ENCODE measurements around the gene GNE.
"Not testable (repeated sequence)": the region's sequence is repeated elsewhere in the genome, so short reads cannot be mapped to it uniquely, and the experiment has no call there.

Gene GNE

DNA sequence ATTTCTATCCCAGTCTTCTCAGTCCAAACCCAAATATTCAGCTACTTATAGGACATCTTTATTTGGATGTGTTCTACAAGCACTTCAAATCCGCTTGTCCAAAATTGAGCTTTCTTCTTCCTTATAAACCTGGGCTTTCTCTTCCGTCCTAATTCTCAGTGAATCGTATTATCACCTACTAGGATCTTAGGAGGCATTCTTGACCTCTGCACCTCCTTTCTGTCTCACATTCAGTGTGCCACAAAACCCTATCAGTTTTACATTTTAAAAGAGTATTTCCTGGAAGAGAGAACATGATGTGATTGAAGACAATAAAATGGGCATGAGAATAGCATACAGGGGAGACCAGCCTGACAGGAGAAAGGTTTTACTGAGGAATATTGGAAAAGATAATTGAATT, 16.8 kb upstream of the GNE start:
- no peak for ATAC-seq
- TF ChIP-seq, protein P1, sequence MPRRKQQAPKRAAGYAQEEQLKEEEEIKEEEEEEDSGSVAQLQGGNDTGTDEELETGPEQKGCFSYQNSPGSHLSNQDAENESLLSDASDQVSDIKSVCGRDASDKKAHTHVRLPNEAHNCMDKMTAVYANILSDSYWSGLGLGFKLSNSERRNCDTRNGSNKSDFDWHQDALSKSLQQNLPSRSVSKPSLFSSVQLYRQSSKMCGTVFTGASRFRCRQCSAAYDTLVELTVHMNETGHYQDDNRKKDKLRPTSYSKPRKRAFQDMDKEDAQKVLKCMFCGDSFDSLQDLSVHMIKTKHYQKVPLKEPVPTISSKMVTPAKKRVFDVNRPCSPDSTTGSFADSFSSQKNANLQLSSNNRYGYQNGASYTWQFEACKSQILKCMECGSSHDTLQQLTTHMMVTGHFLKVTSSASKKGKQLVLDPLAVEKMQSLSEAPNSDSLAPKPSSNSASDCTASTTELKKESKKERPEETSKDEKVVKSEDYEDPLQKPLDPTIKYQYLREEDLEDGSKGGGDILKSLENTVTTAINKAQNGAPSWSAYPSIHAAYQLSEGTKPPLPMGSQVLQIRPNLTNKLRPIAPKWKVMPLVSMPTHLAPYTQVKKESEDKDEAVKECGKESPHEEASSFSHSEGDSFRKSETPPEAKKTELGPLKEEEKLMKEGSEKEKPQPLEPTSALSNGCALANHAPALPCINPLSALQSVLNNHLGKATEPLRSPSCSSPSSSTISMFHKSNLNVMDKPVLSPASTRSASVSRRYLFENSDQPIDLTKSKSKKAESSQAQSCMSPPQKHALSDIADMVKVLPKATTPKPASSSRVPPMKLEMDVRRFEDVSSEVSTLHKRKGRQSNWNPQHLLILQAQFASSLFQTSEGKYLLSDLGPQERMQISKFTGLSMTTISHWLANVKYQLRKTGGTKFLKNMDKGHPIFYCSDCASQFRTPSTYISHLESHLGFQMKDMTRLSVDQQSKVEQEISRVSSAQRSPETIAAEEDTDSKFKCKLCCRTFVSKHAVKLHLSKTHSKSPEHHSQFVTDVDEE (CRISPR knock-in tag; IDR thresholded peaks at IDR 0.05), result no peak
- no peak for TF ChIP-seq OSR1 (CRISPR knock-in tag; IDR thresholded peaks at IDR 0.05)
- no peak for TF ChIP-seq ZFP30 (CRISPR knock-in tag; IDR thresholded peaks at IDR 0.05)
- no peak for TF ChIP-seq ZC3H10 (CRISPR knock-in tag; IDR thresholded peaks at IDR 0.05)
- TF ChIP-seq TOX (CRISPR knock-in tag; IDR thresholded peaks at IDR 0.05; ENCODE audit: borderline replicate concordance), result no peak
- no peak for TF ChIP-seq ZFP3 (CRISPR knock-in tag; IDR thresholded peaks at IDR 0.05)
- TF ChIP-seq, protein P2, sequence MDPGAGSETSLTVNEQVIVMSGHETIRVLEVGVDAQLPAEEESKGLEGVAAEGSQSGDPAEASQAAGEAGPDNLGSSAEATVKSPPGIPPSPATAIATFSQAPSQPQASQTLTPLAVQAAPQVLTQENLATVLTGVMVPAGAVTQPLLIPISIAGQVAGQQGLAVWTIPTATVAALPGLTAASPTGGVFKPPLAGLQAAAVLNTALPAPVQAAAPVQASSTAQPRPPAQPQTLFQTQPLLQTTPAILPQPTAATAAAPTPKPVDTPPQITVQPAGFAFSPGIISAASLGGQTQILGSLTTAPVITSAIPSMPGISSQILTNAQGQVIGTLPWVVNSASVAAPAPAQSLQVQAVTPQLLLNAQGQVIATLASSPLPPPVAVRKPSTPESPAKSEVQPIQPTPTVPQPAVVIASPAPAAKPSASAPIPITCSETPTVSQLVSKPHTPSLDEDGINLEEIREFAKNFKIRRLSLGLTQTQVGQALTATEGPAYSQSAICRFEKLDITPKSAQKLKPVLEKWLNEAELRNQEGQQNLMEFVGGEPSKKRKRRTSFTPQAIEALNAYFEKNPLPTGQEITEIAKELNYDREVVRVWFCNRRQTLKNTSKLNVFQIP (CRISPR knock-in tag; IDR thresholded peaks at IDR 0.05; ENCODE audit: borderline replicate concordance, low read depth), result no peak
- TF ChIP-seq TCF4 (CRISPR knock-in tag; IDR thresholded peaks at IDR 0.05; ENCODE audit: borderline replicate concordance), result no peak
- TF ChIP-seq PPARA (CRISPR knock-in tag; IDR thresholded peaks at IDR 0.05; ENCODE audit: borderline replicate concordance), result no peak
- no peak for TF ChIP-seq RARB (CRISPR knock-in tag; IDR thresholded peaks at IDR 0.05)
- TF ChIP-seq ARNTL (CRISPR knock-in tag; IDR thresholded peaks at IDR 0.05; ENCODE audit: borderline replicate concordance, low read depth), result no peak

DNA sequence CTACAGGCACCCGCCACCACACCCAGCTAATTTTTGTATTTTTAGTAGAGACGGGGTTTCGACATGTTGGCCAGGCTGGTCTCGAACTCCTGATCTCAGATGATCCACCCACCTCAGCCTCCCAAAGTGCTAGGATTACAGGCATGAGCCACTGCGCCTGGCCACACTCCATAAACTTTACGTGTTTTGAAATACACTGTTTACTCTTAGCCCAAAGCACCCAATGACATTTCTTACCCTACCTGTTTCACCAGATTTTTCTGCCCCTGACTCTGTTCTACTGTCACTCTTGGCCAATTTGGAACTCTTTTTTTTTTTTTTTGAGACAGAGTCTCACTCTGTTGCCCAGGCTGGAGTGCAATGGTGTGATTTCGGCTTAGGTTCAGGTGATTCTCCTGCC, 15.1 kb upstream of the GNE start:
- not testable (repeated sequence) for ATAC-seq

DNA sequence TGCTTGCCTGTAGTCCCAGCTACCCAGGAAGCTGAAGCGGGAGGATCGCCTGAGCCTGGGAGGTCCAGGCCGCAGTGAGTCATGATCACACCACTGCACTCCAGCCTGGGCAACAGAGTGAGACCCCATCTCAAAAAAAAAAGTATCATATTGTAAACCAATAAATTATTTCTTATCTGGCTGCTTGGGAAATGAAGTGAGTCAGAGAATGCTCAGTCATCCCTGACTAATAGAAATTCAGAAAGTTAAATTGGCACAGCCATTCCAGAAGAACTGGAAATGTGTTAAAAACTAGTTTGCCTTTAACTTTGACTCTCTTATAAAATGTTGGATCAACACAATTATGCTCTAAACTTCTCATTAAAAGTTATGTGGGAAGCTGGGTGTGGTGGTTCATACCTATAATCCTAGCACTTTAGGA, 9.8 kb upstream of the GNE start:
- ATAC-seq, result no peak
- TF ChIP-seq ZFP30 (CRISPR knock-in tag; IDR thresholded peaks at IDR 0.05) (no peak), OSR1 (CRISPR knock-in tag; IDR thresholded peaks at IDR 0.05) (no peak), RARB (CRISPR knock-in tag; IDR thresholded peaks at IDR 0.05) (no peak), GLIS3 (CRISPR knock-in tag; IDR thresholded peaks at IDR 0.05) (no peak), ZNF565 (CRISPR knock-in tag; conservative IDR thresholded peaks at IDR 0.05; ENCODE audit: low read depth) (no peak), ZNF70 (CRISPR knock-in tag; IDR thresholded peaks at IDR 0.05) (no peak), ARNTL (CRISPR knock-in tag; IDR thresholded peaks at IDR 0.05; ENCODE audit: borderline replicate concordance, low read depth) (no peak), BACH2 (CRISPR knock-in tag; IDR thresholded peaks at IDR 0.05; ENCODE audit: borderline replicate concordance) (no peak), TOX (CRISPR knock-in tag; IDR thresholded peaks at IDR 0.05; ENCODE audit: borderline replicate concordance) (no peak)
- TF ChIP-seq, protein P3, sequence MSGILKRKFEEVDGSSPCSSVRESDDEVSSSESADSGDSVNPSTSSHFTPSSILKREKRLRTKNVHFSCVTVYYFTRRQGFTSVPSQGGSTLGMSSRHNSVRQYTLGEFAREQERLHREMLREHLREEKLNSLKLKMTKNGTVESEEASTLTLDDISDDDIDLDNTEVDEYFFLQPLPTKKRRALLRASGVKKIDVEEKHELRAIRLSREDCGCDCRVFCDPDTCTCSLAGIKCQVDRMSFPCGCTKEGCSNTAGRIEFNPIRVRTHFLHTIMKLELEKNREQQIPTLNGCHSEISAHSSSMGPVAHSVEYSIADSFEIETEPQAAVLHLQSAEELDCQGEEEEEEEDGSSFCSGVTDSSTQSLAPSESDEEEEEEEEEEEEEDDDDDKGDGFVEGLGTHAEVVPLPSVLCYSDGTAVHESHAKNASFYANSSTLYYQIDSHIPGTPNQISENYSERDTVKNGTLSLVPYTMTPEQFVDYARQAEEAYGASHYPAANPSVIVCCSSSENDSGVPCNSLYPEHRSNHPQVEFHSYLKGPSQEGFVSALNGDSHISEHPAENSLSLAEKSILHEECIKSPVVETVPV (CRISPR knock-in tag; IDR thresholded peaks at IDR 0.05), result no peak
- TF ChIP-seq, protein P1 (CRISPR knock-in tag; IDR thresholded peaks at IDR 0.05), result no peak
- TF ChIP-seq, protein P4, sequence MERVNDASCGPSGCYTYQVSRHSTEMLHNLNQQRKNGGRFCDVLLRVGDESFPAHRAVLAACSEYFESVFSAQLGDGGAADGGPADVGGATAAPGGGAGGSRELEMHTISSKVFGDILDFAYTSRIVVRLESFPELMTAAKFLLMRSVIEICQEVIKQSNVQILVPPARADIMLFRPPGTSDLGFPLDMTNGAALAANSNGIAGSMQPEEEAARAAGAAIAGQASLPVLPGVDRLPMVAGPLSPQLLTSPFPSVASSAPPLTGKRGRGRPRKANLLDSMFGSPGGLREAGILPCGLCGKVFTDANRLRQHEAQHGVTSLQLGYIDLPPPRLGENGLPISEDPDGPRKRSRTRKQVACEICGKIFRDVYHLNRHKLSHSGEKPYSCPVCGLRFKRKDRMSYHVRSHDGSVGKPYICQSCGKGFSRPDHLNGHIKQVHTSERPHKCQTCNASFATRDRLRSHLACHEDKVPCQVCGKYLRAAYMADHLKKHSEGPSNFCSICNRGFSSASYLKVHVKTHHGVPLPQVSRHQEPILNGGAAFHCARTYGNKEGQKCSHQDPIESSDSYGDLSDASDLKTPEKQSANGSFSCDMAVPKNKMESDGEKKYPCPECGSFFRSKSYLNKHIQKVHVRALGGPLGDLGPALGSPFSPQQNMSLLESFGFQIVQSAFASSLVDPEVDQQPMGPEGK (CRISPR knock-in tag; IDR thresholded peaks at IDR 0.05; ENCODE audit: borderline replicate concordance), result no peak

Measured in SK-N-SH treated with all-trans-retinoic acid at 6 μM for 48 hours (cell line).